HG03108 (cell line): ENCODE results near the gene CCDC187.

ENCODE experiments used
- ATAC-seq: cut with Tn5 transposase; IDR thresholded peaks from one replicate; pipeline ENCODE4 v1.9.1; 2021; ENCODE audit warnings: moderate library complexity; ENCODE audit not compliant: unreplicated experiment

The CCDC187 gene

DNA sequence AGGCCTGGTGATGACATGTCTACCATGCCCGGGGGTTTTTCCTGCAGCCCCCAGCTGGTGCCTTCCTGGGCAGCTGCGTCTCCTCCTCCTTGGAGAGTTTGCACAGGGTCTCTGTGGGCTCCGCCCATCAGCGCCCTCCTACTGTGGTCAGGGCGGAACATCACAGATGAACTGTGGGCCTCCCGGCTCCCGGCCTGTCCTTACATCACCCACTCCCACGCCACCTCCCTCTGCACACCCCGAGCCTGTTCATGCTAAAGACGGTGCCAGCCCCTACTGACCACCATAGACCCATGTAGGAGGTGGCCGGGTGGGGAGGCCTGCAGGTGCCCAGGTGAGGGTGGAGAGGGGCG lies 36.0 kb upstream of the CCDC187 start:
- ATAC-seq = no peak

DNA sequence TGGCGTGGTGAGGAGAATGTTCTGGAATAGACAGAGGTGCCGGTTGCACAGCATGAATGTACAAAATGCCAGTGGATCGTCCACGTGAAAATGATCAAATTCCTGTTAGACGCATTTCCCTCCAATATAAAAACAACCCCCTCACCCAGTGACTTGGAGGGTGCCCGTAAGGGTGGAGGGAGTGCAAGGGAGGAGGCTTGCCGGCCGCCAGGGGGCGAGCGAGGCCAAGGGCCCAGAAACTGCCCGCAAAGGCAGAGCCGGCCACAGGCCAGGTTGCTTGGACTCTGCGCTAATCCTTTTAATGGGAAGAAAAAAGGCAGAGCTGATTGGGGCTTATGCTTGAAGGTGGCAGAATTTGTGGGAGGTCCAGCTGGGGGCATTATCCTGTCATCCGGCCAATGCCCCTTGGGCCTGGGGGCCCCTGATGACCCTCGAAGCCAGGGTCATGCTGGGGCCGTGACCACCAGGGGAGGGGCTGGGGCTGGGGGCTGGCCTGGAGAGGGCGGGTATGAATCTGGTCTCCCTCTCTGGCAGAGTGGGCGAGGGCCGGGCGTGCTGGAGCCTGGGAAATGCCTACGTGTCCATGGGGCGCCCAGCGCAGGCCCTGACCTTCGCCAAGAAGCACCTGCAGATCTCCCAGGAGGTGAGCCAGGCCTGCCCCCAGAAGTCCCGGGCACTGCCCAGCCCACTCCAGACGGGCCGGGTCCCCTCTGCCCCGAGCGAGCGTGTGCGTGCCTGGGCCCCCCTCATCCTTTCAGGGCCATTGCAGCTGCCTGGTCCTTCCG lies 35.5 kb upstream of the CCDC187 start:
- ATAC-seq = no peak

DNA sequence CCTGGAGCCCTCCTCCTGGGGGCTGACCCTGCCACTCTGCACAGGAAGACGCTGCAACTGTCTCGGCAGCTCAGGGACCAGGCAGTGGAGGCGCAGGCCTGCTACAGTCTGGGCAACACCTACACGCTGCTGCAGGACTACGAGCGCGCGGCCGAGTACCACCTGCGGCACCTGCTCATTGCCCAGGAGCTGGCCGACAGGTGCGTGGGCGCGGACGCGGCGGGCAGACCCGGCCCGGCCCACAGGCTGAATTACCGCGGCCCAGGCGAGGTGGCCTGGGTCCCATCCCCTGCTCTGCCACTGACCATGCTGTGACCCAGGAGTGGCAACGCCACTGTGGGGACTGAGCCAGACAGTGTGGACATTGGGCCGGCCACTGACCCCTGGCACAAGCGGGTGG lies 34.6 kb upstream of the CCDC187 start:
- ATAC-seq = no peak

DNA sequence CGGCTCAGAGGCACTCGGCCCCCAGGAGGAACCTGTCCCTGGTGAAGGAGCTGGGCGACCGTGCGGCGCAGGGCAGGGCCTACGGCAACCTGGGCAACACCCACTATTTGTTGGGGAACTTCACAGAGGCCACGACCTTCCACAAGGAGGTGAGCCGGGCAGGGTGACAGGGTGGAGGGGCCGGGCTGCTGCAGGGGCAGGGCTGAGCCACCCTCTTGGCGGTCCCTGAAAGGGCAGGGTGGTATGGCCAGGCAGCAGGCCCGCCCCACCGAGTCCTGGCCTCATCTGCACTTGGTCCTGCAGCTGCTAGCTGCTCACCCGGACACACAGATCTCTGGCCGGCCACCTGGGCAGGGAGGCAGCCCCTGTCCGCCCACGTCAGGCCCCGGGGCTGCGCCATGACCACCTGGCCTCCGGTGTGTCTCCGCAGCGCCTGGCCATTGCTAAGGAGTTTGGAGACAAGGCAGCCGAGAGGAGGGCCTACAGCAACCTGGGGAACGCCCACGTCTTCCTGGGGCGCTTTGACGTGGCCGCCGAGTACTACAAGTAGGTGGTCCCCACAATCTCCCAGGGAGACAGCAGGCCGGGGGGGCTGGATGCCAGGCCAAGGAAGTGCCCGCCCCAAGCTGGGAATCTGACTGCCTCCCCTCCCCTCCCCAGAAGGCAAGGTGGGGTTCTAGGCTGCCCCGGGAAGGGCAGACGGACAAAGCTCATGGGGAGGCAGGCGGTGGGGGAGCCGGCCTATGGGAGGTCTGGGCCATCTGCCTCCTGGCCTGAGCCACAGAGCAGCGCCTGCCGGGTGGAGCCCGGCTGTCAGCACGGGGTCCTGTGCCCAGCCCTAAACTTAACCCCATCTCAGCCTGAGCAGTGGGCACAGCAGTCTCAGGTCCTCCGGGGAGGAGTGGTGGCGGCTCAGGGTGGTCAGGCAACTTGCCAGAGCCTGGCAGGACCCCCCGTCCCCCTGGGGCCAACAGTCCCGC lies 33.8 kb upstream of the CCDC187 start:
- ATAC-seq = no peak

DNA sequence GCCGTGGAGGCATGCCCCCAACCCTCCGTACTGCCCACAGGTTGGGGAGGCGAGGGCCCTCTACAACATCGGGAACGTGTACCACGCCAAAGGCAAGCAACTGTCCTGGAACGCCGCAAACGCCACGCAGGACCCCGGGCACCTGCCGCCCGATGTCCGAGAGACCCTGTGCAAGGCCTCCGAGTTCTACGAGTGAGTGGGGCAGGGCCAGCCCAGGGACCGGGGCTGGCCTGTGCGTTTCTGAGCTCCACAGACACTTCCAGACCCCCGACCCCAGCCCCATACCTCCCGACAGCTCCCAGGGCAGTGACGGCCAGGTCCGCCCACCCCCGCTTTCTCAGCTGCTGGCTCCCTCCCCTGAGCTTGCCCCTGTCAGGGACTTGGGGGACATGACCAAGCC lies 33.0 kb upstream of the CCDC187 start:
- no peak for ATAC-seq

DNA sequence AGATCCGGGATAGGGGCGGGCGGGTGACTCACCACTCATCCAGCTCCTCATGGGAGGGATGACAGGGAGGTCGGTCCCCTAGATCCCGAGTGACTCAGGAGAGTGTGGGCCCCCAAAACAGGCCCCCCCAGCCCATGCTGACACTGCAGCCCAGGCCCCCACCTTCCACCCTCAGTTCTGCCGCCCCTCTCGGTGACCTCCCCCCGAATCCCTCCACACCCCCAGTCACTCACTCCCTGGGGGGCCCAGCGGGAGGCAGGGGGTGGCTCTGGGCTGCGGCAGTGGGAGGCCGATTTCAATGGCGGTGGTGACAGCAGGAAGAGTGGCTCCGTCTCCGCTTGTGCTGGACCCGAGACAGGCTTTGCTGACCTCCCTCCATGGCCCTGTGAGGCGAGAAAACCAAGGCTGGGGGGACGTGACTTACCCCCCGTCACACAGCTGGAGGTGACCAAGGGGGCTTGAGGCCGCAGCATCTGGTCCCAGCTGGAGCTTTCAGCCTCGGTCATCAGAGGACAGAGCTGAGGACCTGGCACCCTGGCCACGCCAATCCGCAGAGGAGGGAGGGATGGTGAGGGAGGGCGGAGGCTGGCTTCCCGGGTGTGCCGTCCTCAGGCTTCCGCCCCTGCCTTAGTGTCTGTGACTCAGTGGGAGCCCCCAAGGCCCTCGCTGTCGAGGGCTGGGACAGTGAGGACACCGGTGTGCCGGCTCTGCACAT lies 32.4 kb upstream of the CCDC187 start:
- no peak for ATAC-seq

DNA sequence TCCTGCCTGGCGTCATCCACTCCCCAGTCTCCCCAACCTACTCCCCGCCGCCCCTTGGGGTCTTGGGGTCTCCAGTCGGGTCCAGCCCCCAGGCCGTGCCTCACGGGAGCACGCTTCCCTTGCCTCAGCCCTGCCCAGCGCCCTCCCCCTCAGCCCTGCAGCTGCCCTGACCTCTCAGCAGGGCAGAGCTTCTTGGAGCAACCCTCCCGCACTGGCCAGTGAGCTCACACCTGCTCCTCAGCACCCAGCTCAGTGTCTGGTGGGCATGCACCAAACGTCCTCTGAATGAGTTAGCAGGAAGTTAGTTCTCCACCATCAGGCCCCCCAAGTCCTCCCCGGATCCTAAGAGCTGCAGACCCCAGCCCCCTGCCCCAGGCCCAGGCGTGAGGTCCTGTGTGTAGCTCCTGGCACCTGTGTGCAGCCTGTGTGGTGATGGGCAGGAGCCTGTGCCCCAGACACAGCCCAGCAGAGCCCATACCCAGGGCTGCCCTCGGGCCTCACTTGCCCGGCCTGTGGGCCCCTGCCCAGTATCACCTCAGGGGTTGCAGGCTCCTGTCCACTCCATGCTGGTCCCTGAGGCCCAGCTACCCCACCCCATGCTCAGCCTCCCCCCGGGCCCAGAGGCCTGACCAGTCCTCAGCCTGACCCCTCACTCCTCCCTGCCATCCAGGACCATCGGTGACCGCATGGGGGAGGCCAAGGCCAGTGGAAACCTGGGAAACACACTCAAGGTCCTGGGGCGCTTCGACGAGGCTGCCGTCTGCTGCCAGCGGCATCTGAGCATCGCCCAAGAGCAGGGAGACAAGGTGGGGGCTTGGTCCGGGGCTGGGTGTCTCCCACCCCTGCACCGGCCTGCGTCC lies 31.6 kb upstream of the CCDC187 start:
- no peak for ATAC-seq

DNA sequence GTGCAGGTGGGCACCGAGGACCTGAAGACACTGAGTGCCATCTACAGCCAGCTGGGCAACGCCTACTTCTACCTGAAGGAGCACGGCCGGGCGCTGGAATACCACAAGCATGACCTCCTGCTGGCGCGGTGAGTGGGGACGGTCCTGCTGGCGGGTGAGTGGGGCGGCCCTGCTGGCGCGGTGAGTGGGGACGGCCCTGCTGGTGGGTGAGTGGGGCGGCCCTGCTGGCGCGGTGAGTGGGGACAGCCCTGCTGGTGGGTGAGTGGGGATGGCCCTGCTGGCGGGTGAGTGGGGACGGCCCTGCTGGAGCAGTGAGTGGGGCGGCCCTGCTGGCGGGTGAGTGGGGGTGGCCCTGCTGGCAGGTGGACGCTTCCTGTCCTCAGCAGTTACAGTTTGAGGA lies 30.6 kb upstream of the CCDC187 start:
- ATAC-seq = no peak

DNA sequence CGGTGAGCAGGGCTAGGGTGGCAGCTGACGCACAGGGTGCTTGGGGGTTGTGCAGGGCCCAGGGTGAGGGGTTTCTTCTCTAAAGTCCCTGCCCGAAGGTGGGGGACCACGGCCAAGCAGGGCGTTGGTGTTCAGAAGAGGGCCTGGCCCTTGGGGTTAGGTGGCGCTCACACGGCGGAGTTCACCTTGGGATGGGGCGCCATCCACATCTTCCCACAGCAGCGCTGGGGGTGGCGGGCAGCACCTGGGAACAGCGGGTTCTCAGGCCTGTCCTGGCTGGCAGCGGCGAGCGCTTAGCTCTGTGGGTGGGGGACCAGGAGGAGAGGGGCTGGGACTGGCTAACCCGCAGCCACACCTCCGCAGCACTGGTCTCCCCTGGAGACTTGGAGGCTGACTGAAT lies 29.6 kb upstream of the CCDC187 start:
- no peak for ATAC-seq

DNA sequence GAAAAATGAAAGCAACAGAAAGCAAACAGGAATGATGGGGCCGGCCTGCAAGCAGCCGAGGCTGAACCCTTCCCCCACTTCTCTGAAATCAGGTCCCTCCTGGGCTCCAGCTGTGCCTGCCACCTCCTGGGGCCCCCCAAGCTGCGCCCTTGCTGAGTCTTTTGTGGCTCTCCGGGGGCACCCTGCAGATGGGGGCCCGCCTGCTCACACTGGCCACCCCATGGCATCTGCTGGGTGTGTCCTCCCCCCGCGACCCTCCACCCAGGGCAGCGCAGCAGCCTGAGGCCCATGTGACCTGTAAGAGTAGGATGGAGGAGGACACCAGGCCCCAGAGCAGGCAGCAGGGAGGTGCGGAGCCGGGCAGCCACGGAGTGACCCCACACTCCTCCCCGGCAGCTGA lies 29.2 kb upstream of the CCDC187 start:
- no peak for ATAC-seq

DNA sequence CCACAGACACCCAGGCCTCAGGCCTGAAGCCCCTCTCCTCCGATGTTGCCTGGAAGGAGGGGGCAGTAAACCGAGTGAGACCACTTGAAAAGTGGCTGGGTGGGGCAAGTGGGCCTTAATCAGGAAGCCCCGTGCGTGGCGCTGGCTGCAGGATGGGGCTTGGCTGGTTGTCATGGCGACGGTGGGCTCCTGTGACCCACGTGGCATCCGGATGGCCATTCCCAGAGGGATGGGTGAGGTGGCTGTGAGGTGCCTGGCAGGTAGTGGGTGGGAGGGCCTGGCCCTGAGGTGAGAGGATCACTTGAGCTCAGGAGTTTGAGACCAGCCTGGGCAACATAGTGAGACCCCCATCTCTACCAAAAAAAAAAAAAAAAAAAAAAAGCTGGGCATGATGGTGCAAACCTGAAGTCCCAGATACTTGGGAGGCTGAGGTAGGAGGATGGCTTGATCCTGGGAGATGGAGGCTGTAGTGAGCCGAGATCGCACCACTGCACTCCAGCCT lies 28.6 kb upstream of the CCDC187 start:
- no peak for ATAC-seq

DNA sequence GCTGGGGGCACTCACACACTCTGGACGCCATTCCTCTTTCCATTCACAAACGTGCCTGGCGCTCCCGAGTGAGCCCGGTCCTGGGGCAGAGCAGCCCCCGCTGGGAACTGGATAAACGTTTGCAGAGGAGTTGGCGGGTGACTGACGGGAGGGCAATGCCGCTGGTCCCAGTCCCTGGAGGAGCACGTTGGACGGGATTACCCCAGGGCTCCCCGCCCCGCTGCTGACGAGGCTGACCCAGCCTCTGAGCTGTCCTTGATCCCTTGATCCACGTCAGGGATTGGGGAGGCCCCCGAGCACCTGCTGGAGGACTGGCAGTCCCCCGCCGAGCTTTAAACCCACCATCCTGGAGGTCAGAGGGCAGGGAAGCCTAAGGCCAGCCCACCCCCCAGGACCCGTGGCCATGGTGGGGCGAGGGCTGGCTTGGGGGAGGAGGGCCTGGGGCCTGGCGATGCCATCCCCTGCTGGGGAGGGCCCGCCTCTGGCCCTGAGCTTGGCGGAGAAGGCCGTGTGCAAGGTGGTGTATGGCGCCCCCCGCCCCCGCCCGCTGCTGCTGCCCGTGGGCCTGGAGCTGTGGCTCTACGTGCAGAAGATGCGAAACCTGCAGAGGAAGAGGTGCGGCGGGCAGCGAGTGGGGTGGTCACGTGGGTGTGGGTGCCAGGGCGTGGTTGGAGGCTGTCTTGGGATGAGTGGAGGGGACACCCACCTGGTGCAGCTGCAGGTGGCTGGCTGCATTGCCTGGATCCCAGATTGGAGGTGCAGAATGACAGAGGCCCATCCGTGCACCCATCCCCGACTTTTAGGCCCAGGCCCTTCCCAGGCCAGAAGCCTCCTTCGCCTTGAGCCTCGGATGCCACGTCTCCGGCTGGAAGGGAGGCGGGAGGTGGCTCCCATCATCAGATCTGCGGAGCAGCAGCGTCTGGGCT lies 27.9 kb upstream of the CCDC187 start:
- ATAC-seq = no peak

DNA sequence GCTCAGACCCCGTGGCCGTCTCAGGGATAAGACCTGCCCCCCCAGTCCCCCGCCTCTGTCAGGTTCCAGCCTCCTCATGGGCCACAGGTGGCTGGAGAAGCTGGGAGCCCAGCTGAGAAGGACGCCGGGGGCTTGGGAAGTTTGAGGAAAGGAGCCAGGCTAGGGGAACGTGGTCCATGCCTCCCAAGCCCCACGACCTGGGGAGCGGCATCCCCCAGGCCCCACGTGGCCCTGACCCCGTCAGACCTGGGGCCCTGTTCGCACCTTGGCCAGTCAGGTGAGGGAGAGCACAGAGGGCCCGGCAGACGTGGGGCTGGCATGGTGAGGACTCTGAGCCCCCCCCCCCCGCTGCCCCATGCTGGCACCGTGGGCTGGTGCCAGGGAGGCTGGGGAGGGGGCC lies 27.1 kb upstream of the CCDC187 start:
- ATAC-seq = no peak

DNA sequence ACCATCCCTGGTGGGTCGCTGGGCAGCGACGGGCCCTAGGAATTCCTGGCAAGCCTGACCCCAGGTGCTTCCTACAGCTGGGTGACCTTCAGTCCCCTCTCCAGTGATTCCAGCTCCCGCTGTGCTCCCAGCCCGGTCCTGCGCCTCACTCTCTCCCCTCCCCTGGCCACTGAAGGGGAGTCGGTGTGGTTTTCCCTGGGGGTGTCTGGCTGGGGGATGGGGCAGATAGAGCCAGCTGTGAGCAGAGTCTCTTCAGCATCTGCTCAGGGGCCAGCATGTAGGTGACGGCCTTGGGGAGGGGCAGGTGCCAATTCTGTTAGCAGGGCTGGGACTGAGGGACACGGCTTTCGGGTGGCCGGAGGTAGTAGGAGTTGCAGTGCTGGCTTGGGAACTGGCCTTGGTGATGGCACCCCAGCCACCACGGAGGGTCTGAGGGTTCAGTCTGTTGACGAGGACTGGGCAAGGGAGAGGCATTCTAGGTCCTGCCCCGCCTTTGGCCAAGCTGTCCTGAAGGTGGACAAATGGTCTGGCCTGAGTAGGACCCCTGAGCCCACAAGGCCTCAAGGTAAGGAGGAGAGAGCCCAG lies 26.6 kb upstream of the CCDC187 start:
- ATAC-seq = no peak

DNA sequence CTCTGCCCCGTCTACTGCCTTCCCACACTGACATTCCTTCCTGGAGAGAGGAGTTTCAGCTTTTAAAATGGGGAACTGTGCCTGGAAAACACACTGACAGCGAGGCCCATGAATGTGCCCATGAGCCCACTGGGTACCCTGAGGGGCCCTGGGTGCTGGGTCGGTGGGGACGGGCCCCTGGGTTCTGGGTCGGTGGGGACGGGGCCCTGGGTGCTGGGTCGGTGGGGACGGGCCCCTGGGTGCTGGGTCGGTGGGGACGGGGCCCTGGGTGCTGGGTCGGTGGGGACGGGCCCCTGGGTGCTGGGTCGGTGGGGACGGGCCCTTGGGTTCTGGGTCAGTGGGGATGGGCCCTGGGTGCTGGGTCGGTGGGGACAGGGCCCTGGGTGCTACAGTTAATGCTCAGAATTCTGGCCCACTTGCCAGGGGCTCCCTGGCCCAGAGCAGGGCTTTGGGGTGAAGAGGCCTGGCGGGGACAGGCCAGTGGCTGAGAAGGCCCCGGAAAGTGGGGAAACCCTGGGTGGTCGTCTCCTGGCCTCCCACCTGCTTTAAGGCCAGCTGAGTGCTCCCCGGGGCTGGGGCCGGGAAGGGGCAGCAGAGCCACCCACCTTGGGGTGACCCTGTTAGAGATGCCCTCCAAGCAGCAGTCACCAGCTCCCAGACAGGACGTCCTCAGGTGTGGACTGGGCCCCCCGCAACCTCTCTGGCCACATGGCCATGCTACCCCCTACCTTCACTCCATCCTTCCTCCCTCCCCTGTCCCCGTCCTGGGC lies 25.9 kb upstream of the CCDC187 start:
- ATAC-seq = no peak

DNA sequence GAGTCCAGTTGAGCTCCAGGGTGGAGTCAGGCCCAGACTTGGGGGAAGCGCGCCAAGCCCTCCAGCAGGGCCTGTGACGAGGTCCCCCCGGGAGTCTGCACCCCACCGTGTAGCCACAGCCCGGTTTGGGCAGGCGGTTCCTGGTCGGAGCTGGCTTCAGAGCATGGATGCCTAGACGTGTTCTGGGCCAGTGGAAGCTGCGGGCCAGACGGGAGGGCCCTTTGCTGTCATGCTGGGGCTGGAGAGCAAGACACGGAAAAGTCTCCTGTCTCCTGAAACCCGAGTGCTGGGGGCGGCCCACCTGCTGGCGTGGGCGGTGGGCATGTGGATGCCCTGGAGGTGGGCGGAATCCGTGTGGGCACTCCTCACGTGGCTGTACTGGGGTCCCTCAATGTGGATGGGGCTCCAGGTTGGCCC lies 25.3 kb upstream of the CCDC187 start:
- no peak for ATAC-seq

DNA sequence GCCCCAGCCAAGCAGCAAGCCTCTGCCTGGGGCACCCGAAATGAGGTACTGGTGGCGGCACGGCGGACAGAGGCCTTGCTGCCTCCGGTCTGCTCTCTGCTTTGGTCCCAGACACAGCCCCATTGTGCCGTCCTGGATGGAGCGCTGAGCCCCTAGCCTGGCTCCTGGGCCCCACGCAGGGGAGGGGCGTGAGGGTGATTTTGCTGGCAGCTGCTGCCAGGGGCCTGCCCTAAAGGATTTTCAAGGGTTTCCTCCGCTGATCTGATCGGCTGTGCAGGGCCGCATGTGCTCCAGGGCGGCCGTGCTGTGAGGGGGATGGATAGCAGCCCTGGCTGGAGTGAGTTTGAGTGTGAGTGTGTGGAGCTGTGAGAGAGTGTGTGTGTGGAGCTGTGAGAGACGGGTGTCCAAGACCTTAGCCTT lies 24.7 kb upstream of the CCDC187 start:
- ATAC-seq = no peak

DNA sequence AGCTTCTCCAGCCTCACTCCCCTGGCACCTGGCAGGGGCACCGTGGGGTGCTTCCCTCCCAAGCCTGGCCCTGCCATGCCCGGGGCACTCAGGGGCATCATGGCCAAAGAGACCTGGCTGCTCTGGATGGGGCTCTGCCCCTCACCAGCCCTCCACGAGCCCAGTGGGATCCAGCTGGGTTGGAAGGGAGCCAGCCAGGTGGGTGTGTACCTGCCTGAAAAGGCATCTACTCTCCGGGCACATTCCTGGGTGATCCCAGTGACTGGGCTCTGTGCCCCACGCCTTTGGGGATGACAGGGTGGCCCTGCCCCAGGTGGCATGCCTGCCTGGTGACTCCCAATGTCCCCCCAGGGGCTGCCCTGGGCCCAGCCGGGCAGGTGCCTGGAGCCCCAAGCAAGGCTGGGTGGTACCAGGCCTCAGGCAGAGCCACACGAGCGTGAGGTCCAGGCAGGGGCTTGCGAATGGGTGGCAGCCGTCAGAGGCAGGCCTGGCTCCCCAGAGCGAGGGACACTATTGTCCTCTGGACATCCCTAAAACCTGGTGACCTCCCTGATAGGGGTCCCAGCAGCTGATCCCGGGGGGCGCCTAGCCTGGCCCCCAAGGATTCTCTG lies 24.2 kb upstream of the CCDC187 start:
- no peak for ATAC-seq
